Prostate gland (tissue), 2 donors: Measurements from ENCODE around the gene ZSCAN10. TPM values are rescaled to one million over a fixed set of nuclear protein-coding genes. Genes with fewer than 3 reads are reported as not detected.
A peak's percentile ranks its signal among the peaks of the same experiment; 100 is the strongest.

Source experiments
- DNase-seq: peaks from one replicate; pipeline ENCODE4 v3.0.0-alpha.2; 2019; ENCODE audit warnings: low spot score
- H3K27ac ChIP-seq, 2 donors: fragments of 200-600 bp; sonication (generic); 2 replicates each; pipeline ENCODE4 v1.5.1; 2017 to 2019
- H3K27me3 ChIP-seq: fragments of 200-600 bp; sonication (generic); replicated peaks from 2 replicates; pipeline ENCODE4 v1.5.1; 2019; ENCODE audit not compliant: insufficient read depth
- H3K36me3 ChIP-seq, 2 donors: fragments of 200-600 bp; sonication (generic); 1 replicate in 1 of 2; 2 replicates in 1 of 2; pipeline versions ENCODE4 v1.5.1 to v1.8.1; 2017 to 2019
- H3K4me1 ChIP-seq: fragments of 200-600 bp; sonication (generic); replicated peaks from 2 replicates; pipeline ENCODE4 v1.5.1; 2019
- H3K4me3 ChIP-seq, 2 donors: fragments of 200-600 bp; sonication (generic); 2 replicates each; pipeline ENCODE4 v1.5.1; 2017 to 2019
- H3K9me3 ChIP-seq: fragments of 200-600 bp; sonication (generic); 2 replicates; pipeline ENCODE4 v1.5.1; 2017
- POLR2A ChIP-seq: fragments of 450-650 bp; IDR thresholded peaks from one replicate; pipeline ENCODE4 v1.6.1; 2016; ENCODE audit warnings: antibody characterized with exemption, mild to moderate bottlenecking
- POLR2AphosphoS5 ChIP-seq: sonication (generic); formaldehyde crosslinking; IDR thresholded peaks from one replicate; pipeline ENCODE4 v1.6.1; 2017; ENCODE audit warnings: antibody characterized with exemption
- WGBS: methylation state at CpG from one replicate; pipeline ENCODE4 v1.1.5; 2018; 5-methylcytosine and 5-hydroxymethylcytosine counted together
- intact Hi-C: fragments of 100-400 bp; cut with DNase I; formaldehyde crosslinking; loops from one replicate; pipeline ENCODE4 v1.14.2; 2022
- total RNA-seq, 2 donors: library from RNA; depleted of rRNA; stranded (reverse); fragments of >200 nt; gene quantifications; one replicate each; pipeline ENCODE4 v1.1.0, GENCODE V29; 2016
- TF ChIP-seq, protein P1 (sequence below), 4 experiments: fragments of 200-600 bp in 2 of 4; fragments of 450-650 bp in 2 of 4; sonication (generic) in 2 of 4; IDR thresholded peaks; 1 replicate in 3 of 4; 2 replicates in 1 of 4; pipeline ENCODE4 v1.5.1; 2016 to 2019; ENCODE audit warnings: antibody characterized with exemption in 4 of 4, mild to moderate bottlenecking in 2 of 4, moderate library complexity in 2 of 4

The ZSCAN10 gene
- total RNA-seq, 2 donors from 2014 or later = 0.57 TPM; not detected in 1

- H3K4me1 ChIP-seq = peaks cover 8% of the 10 kb centered on the region
- intact Hi-C loops = no loop called here
- H3K9me3 ChIP-seq = no peaks in the 10 kb centered on the region
- H3K4me3 ChIP-seq = no peak overlapping the region
- no peaks in the 10 kb centered on the region for H3K27me3 ChIP-seq
- TF ChIP-seq POLR2AphosphoS5 = no peak
- no peak for TF ChIP-seq POLR2A
- TF ChIP-seq, protein P1, sequence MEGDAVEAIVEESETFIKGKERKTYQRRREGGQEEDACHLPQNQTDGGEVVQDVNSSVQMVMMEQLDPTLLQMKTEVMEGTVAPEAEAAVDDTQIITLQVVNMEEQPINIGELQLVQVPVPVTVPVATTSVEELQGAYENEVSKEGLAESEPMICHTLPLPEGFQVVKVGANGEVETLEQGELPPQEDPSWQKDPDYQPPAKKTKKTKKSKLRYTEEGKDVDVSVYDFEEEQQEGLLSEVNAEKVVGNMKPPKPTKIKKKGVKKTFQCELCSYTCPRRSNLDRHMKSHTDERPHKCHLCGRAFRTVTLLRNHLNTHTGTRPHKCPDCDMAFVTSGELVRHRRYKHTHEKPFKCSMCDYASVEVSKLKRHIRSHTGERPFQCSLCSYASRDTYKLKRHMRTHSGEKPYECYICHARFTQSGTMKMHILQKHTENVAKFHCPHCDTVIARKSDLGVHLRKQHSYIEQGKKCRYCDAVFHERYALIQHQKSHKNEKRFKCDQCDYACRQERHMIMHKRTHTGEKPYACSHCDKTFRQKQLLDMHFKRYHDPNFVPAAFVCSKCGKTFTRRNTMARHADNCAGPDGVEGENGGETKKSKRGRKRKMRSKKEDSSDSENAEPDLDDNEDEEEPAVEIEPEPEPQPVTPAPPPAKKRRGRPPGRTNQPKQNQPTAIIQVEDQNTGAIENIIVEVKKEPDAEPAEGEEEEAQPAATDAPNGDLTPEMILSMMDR (IDR thresholded peaks at IDR 0.05) = no peak
- peaks cover 0 to 1% of the 10 kb centered on the region in 2 donors for H3K36me3 ChIP-seq
- no peak for DNase-seq
- H3K27ac ChIP-seq = no peak overlapping the region
- WGBS = 93% methylated on average over 12 of the region's 12 CpGs
These were observed 15.9 kb upstream of the ZSCAN10 start for GRCh38 chr16:3115003-3115402.

DNA sequence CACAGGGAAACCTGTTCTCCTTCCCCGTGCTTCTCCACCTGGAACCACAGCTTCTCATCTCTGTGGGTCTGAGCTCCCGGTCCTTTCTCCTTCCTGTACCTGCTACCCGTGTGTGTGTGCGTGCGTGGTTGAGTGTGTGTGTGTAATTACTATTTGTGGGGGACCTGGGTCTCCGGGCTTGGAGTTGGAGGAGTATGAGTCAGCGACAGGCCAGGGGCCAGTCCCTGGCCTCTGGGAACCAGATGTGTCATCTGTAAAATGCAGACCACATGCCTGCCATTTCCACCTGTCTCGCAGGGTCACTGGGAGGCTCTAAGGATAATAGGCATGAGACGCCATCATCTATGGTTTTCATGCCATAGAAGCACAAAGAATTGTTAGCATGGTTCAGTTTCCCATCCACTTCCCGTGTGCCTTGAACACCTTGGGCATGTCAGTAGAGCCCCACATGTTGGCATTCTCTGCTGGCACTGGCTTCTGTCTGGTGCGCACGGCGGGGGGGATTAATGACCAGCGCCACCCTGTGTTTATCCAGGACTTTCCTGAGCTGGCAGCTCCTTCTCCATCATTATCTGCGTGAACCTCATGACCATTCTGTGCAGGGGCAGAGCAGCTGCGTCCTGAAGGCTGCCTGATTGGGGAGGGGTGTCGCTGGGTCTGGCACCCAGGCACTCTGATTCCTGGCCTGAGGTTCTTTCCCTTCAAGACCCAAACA lies 14.8 kb upstream of the ZSCAN10 start:
- Histone ChIP-seq H3K9me3 (no peaks in the 10 kb centered on the region), H3K36me3 (no peaks in the 10 kb centered on the region), H3K27me3 (no peaks in the 10 kb centered on the region), H3K4me1 (peaks cover 8% of the 10 kb centered on the region), H3K27ac (no peak overlapping the region), H3K4me3 (peak overlapping the region in 1 of 2 donors; percentile 57)
- WGBS = 60% methylated on average over 17 of the region's 17 CpGs
- TF ChIP-seq POLR2A (no peak), POLR2AphosphoS5 (no peak)
- TF ChIP-seq, protein P1 (IDR thresholded peaks at IDR 0.05) = no peak
- intact Hi-C loops = no loop called here
- DNase-seq = no peak

DNA sequence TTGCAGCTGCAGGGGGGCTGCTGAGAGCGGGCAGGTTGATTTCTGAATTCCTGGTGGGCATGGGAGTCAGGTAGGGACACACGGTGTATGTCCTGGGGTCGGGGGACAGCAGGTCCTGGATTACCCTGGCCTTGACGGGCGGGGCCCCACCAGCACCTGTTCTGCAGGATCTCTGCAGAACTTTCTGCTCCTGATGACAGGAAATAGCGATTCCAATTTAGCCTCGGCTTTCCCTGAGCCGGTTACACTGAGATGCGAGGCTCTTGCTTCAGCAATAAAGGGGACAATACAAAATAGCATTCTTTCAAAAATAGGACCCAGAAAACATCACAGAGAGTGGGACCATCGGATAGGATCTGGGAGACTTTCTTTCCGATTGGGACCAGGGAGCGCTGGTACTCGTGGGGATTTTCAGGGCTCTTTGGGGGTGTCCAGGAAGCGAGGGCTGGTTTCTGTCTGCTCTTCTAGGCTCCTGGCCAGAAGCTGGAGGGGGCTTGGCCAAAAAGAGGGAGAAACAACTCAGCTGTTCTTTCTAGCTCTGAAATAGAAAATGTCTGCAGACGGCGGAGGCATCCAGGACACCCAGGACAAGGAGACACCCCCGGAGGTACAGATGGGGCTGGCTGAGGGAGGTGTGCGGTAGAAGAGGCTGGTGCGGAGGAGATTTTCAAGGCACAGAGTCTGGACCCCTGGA lies 13.9 kb upstream of the ZSCAN10 start:
- WGBS = 14% methylated on average over 19 of the region's 19 CpGs
- DNase-seq = no peak
- Histone ChIP-seq H3K36me3 (no peaks in the 10 kb centered on the region), H3K4me1 (peaks cover 8% of the 10 kb centered on the region), H3K27ac (peak overlapping the region; percentile 58 to 60), H3K27me3 (no peaks in the 10 kb centered on the region), H3K4me3 (peak overlapping the region; percentile 57 to 59), H3K9me3 (no peaks in the 10 kb centered on the region)
- intact Hi-C loops = no loop called here
- no peak for TF ChIP-seq POLR2AphosphoS5
- TF ChIP-seq POLR2A = no peak
- TF ChIP-seq, protein P1 (IDR thresholded peaks at IDR 0.05) = no peak

DNA sequence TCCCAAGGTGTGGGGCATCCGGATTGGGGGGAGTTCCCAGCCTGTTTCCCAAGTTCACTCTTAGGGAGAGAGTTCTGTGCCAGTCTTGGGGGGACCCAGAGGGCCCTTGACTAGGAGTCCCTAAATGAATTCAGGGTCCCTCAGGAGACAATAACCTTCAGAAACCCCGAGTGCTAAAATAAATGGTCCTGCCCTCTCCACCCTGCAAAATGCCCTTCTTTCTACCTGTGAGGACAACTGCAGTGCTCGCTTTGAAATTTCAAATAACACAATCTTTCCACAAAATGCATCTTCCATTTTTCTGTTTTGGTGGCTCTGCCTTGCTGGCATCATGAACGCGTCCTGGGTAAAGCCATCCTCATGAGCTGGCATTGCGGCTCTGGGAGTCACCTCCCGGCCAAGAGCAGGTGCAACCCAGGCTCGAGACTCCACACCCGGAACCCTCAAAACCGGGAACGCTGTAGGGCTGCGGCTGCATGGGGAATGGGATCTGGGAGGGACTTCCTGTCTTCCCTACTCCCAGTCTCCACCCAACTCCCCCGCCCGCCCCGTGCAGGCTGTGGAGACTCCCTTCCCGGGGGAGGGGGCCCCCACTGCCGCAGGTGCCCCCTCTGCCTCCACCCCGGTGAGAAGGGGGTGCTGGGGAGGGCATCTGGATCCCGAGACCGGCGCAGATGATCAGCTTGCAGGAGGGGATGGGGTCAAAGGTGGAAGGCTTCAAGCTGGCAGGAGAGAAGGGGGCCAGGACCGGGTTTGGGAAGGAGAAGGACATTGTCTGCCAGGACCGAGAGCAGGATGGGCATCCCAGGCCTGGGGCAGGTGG lies 13.2 kb upstream of the ZSCAN10 start, which contains the start of gene ZNF205:
Gene ZNF205 (plus strand): TSS at position 529 of the 823 bp plus-strand sequence. CDS start 845 bp downstream, outside the sequence.
- H3K9me3 ChIP-seq = no peaks in the 10 kb centered on the region
- intact Hi-C loops = no loop called here
- peak; percentile 64 for DNase-seq
- H3K27ac ChIP-seq = peak within 1 kb of the TSS; percentile 58 to 60
- H3K36me3 ChIP-seq = no peaks in the 10 kb centered on the region
- H3K4me1 ChIP-seq = peaks cover 8% of the 10 kb centered on the region
- TF ChIP-seq POLR2AphosphoS5 (peak; percentile 76), POLR2A (no peak)
- TF ChIP-seq, protein P1 (IDR thresholded peaks at IDR 0.05) = no peak
- peak within 1 kb of the TSS; percentile 57 to 59 for H3K4me3 ChIP-seq
- WGBS = 11% methylated on average over 23 of the region's 23 CpGs
- no peaks in the 10 kb centered on the region for H3K27me3 ChIP-seq
